PFSK-1 (cell line): ENCODE data around the gene AKAP13.

Experiments
- POLR2AphosphoS5 ChIP-seq: IDR thresholded peaks from 2 replicates; pipeline ENCODE4 v1.6.1; 2012; ENCODE audit warnings: low read depth, mild to moderate bottlenecking, control low read depth, low read length, moderate library complexity
- REST ChIP-seq, 2 experiments: IDR thresholded peaks; 2 replicates each; pipeline versions ENCODE4 v1.6.1 to v1.8.0; 2011 to 2012; ENCODE audit warnings: low read depth in 2 of 2, low read length in 2 of 2, control low read depth in 1 of 2, inconsistent platforms in 1 of 2, mild to moderate bottlenecking in 1 of 2, moderate library complexity in 1 of 2; ENCODE audit not compliant: insufficient read depth in 1 of 2
- SIN3A ChIP-seq: IDR thresholded peaks from 2 replicates; pipeline ENCODE4 v1.6.1; 2012; ENCODE audit warnings: mild to moderate bottlenecking, low read length, moderate library complexity, borderline replicate concordance; ENCODE audit not compliant: insufficient read depth

GRCh38 chr15:85412956-85413854, 32.8 kb downstream of the AKAP13 start:
- TF ChIP-seq POLR2AphosphoS5 (no peak), REST (IDR thresholded peaks at IDR 0.05; ENCODE audit: insufficient read depth in 1 of 2, low read depth in 2 of 2, low read length in 2 of 2) (no peak), SIN3A (no peak)
